ENCODE results near the gene LOXL4.

The LOXL4 gene

GRCh38 chr10:98248018-98248417 lies 20.0 kb downstream of the LOXL4 start:
- Histone ChIP-seq H3K9ac (ENCODE audit: low read depth in 1 of 2, low read length in 2 of 2) (no peak overlapping the region), H3K4me3 (ENCODE audit: low read depth in 1 of 2, low read length in 2 of 2) (no peak overlapping the region), H3K27ac (ENCODE audit: low read depth, low read length) (no peak overlapping the region), H3K36me3 (ENCODE audit: control insufficient read depth in 1 of 2, insufficient read depth in 2 of 2, low read length in 2 of 2) (peaks cover 42 to 76% of the 10 kb centered on the region in 2 donors), H3K9me3 (ENCODE audit: control insufficient read depth in 1 of 2, low read length in 2 of 2) (no peaks in the 10 kb centered on the region), H3K4me1 (ENCODE audit: control insufficient read depth in 1 of 2, insufficient read depth in 2 of 2, low read length in 2 of 2) (peaks cover 0 to 6% of the 10 kb centered on the region in 2 donors), H3K27me3 (ENCODE audit: control insufficient read depth in 1 of 2, insufficient read depth in 2 of 2, low read length in 2 of 2) (no peaks in the 10 kb centered on the region)

GRCh38 chr10:98246911-98247805 lies 20.8 kb downstream of the LOXL4 start:
- no peak overlapping the region for H3K27ac ChIP-seq (ENCODE audit: low read depth, low read length)

GRCh38 chr10:98244586-98244985 lies 23.4 kb downstream of the LOXL4 start:
- Histone ChIP-seq H3K9me3 (ENCODE audit: control insufficient read depth in 1 of 2, low read length in 2 of 2) (no peaks in the 10 kb centered on the region), H3K9ac (ENCODE audit: low read depth in 1 of 2, low read length in 2 of 2) (no peak overlapping the region), H3K27ac (ENCODE audit: low read depth, low read length) (no peak overlapping the region), H3K27me3 (ENCODE audit: control insufficient read depth in 1 of 2, insufficient read depth in 2 of 2, low read length in 2 of 2) (no peaks in the 10 kb centered on the region), H3K4me1 (ENCODE audit: control insufficient read depth in 1 of 2, insufficient read depth in 2 of 2, low read length in 2 of 2) (peaks cover 0 to 6% of the 10 kb centered on the region in 2 donors), H3K4me3 (ENCODE audit: low read depth in 1 of 2, low read length in 2 of 2) (no peak overlapping the region), H3K36me3 (ENCODE audit: control insufficient read depth in 1 of 2, insufficient read depth in 2 of 2, low read length in 2 of 2) (peaks cover 32 to 61% of the 10 kb centered on the region in 2 donors)

More at GRCh38 chr10:98246911-98247805, 20.8 kb downstream of the LOXL4 start:
- Histone ChIP-seq H3K9ac (ENCODE audit: low read depth in 1 of 2, low read length in 2 of 2) (no peak overlapping the region), H3K36me3 (ENCODE audit: control insufficient read depth in 1 of 2, insufficient read depth in 2 of 2, low read length in 2 of 2) (peaks cover 45 to 73% of the 10 kb centered on the region in 2 donors), H3K9me3 (ENCODE audit: control insufficient read depth in 1 of 2, low read length in 2 of 2) (no peaks in the 10 kb centered on the region), H3K27me3 (ENCODE audit: control insufficient read depth in 1 of 2, insufficient read depth in 2 of 2, low read length in 2 of 2) (no peaks in the 10 kb centered on the region), H3K4me1 (ENCODE audit: control insufficient read depth in 1 of 2, insufficient read depth in 2 of 2, low read length in 2 of 2) (peaks cover 0 to 6% of the 10 kb centered on the region in 2 donors), H3K4me3 (ENCODE audit: low read depth in 1 of 2, low read length in 2 of 2) (no peak overlapping the region)

- H3K36me3 ChIP-seq (ENCODE audit: control insufficient read depth in 1 of 2, insufficient read depth in 2 of 2, low read length in 2 of 2), result peaks cover 32 to 60% of the 10 kb centered on the region in 2 donors
- no peak overlapping the region for H3K9ac ChIP-seq (ENCODE audit: low read depth in 1 of 2, low read length in 2 of 2)
- H3K27ac ChIP-seq (ENCODE audit: low read depth, low read length), result no peak overlapping the region
Measured at GRCh38 chr10:98244141-98244540, 23.9 kb downstream of the LOXL4 start.

GRCh38 chr10:98242823-98243222 lies 25.2 kb downstream of the LOXL4 start:
- no peaks in the 10 kb centered on the region for H3K27me3 ChIP-seq (ENCODE audit: control insufficient read depth in 1 of 2, insufficient read depth in 2 of 2, low read length in 2 of 2)
- no peak overlapping the region for H3K9ac ChIP-seq (ENCODE audit: low read depth in 1 of 2, low read length in 2 of 2)
- no peaks in the 10 kb centered on the region for H3K9me3 ChIP-seq (ENCODE audit: control insufficient read depth in 1 of 2, low read length in 2 of 2)
- H3K4me3 ChIP-seq (ENCODE audit: low read depth in 1 of 2, low read length in 2 of 2), result no peak overlapping the region
- no peak overlapping the region for H3K27ac ChIP-seq (ENCODE audit: low read depth, low read length)
- peaks cover 0 to 6% of the 10 kb centered on the region in 2 donors for H3K4me1 ChIP-seq (ENCODE audit: control insufficient read depth in 1 of 2, insufficient read depth in 2 of 2, low read length in 2 of 2)
- H3K36me3 ChIP-seq (ENCODE audit: control insufficient read depth in 1 of 2, insufficient read depth in 2 of 2, low read length in 2 of 2), result peaks cover 29 to 49% of the 10 kb centered on the region in 2 donors

More at GRCh38 chr10:98244141-98244540, 23.9 kb downstream of the LOXL4 start:
- Histone ChIP-seq H3K27me3 (ENCODE audit: control insufficient read depth in 1 of 2, insufficient read depth in 2 of 2, low read length in 2 of 2) (no peaks in the 10 kb centered on the region), H3K4me3 (ENCODE audit: low read depth in 1 of 2, low read length in 2 of 2) (no peak overlapping the region), H3K4me1 (ENCODE audit: control insufficient read depth in 1 of 2, insufficient read depth in 2 of 2, low read length in 2 of 2) (peaks cover 0 to 6% of the 10 kb centered on the region in 2 donors), H3K9me3 (ENCODE audit: control insufficient read depth in 1 of 2, low read length in 2 of 2) (no peaks in the 10 kb centered on the region)

GRCh38 chr10:98240524-98240923 lies 27.5 kb downstream of the LOXL4 start:
- no peaks in the 10 kb centered on the region for H3K27me3 ChIP-seq (ENCODE audit: control insufficient read depth in 1 of 2, insufficient read depth in 2 of 2, low read length in 2 of 2)
- no peaks in the 10 kb centered on the region for H3K9me3 ChIP-seq (ENCODE audit: control insufficient read depth in 1 of 2, low read length in 2 of 2)
- H3K9ac ChIP-seq (ENCODE audit: low read depth in 1 of 2, low read length in 2 of 2), result no peak overlapping the region
- no peak overlapping the region for H3K4me3 ChIP-seq (ENCODE audit: low read depth in 1 of 2, low read length in 2 of 2)
- H3K27ac ChIP-seq (ENCODE audit: low read depth, low read length), result no peak overlapping the region
- peaks cover 17 to 54% of the 10 kb centered on the region in 2 donors for H3K36me3 ChIP-seq (ENCODE audit: control insufficient read depth in 1 of 2, insufficient read depth in 2 of 2, low read length in 2 of 2)
- H3K4me1 ChIP-seq (ENCODE audit: control insufficient read depth in 1 of 2, insufficient read depth in 2 of 2, low read length in 2 of 2), result no peaks in the 10 kb centered on the region

- H3K4me1 ChIP-seq (ENCODE audit: control insufficient read depth in 1 of 2, insufficient read depth in 2 of 2, low read length in 2 of 2), result no peaks in the 10 kb centered on the region
- H3K27me3 ChIP-seq (ENCODE audit: control insufficient read depth in 1 of 2, insufficient read depth in 2 of 2, low read length in 2 of 2), result no peaks in the 10 kb centered on the region
- no peak overlapping the region for H3K9ac ChIP-seq (ENCODE audit: low read depth in 1 of 2, low read length in 2 of 2)
- H3K4me3 ChIP-seq (ENCODE audit: low read depth in 1 of 2, low read length in 2 of 2), result no peak overlapping the region
- H3K9me3 ChIP-seq (ENCODE audit: control insufficient read depth in 1 of 2, low read length in 2 of 2), result no peaks in the 10 kb centered on the region
- no peak overlapping the region for H3K27ac ChIP-seq (ENCODE audit: low read depth, low read length)
- peaks cover 9 to 50% of the 10 kb centered on the region in 2 donors for H3K36me3 ChIP-seq (ENCODE audit: control insufficient read depth in 1 of 2, insufficient read depth in 2 of 2, low read length in 2 of 2)
Measured at GRCh38 chr10:98238391-98238790, 29.6 kb downstream of the LOXL4 start.

- H3K4me3 ChIP-seq (ENCODE audit: low read depth in 1 of 2, low read length in 2 of 2), result no peak overlapping the region
- H3K9ac ChIP-seq (ENCODE audit: low read depth in 1 of 2, low read length in 2 of 2), result no peak overlapping the region
- H3K9me3 ChIP-seq (ENCODE audit: control insufficient read depth in 1 of 2, low read length in 2 of 2), result no peaks in the 10 kb centered on the region
- H3K4me1 ChIP-seq (ENCODE audit: control insufficient read depth in 1 of 2, insufficient read depth in 2 of 2, low read length in 2 of 2), result no peaks in the 10 kb centered on the region
- H3K36me3 ChIP-seq (ENCODE audit: control insufficient read depth in 1 of 2, insufficient read depth in 2 of 2, low read length in 2 of 2), result peaks cover 6 to 53% of the 10 kb centered on the region in 2 donors
- no peaks in the 10 kb centered on the region for H3K27me3 ChIP-seq (ENCODE audit: control insufficient read depth in 1 of 2, insufficient read depth in 2 of 2, low read length in 2 of 2)
- H3K27ac ChIP-seq (ENCODE audit: low read depth, low read length), result no peak overlapping the region
Measured at GRCh38 chr10:98236862-98237261, 31.1 kb downstream of the LOXL4 start.

GRCh38 chr10:98235846-98236245 lies 32.1 kb downstream of the LOXL4 start:
- Histone ChIP-seq H3K9ac (ENCODE audit: low read depth in 1 of 2, low read length in 2 of 2) (no peak overlapping the region), H3K9me3 (ENCODE audit: control insufficient read depth in 1 of 2, low read length in 2 of 2) (no peaks in the 10 kb centered on the region), H3K36me3 (ENCODE audit: control insufficient read depth in 1 of 2, insufficient read depth in 2 of 2, low read length in 2 of 2) (peaks cover 6 to 53% of the 10 kb centered on the region in 2 donors), H3K27me3 (ENCODE audit: control insufficient read depth in 1 of 2, insufficient read depth in 2 of 2, low read length in 2 of 2) (no peaks in the 10 kb centered on the region), H3K4me3 (ENCODE audit: low read depth in 1 of 2, low read length in 2 of 2) (no peak overlapping the region), H3K27ac (ENCODE audit: low read depth, low read length) (no peak overlapping the region), H3K4me1 (ENCODE audit: control insufficient read depth in 1 of 2, insufficient read depth in 2 of 2, low read length in 2 of 2) (no peaks in the 10 kb centered on the region)

- no peaks in the 10 kb centered on the region for H3K27me3 ChIP-seq (ENCODE audit: control insufficient read depth in 1 of 2, insufficient read depth in 2 of 2, low read length in 2 of 2)
- no peak overlapping the region for H3K27ac ChIP-seq (ENCODE audit: low read depth, low read length)
- H3K9me3 ChIP-seq (ENCODE audit: control insufficient read depth in 1 of 2, low read length in 2 of 2), result peaks cover 0 to 5% of the 10 kb centered on the region in 2 donors
- peaks cover 6 to 29% of the 10 kb centered on the region in 2 donors for H3K36me3 ChIP-seq (ENCODE audit: control insufficient read depth in 1 of 2, insufficient read depth in 2 of 2, low read length in 2 of 2)
- H3K4me1 ChIP-seq (ENCODE audit: control insufficient read depth in 1 of 2, insufficient read depth in 2 of 2, low read length in 2 of 2), result no peaks in the 10 kb centered on the region
- no peak overlapping the region for H3K4me3 ChIP-seq (ENCODE audit: low read depth in 1 of 2, low read length in 2 of 2)
- no peak overlapping the region for H3K9ac ChIP-seq (ENCODE audit: low read depth in 1 of 2, low read length in 2 of 2)
Measured at GRCh38 chr10:98231417-98231816, 36.6 kb downstream of the LOXL4 start.

Measured in duodenal mucosa (tissue), 2 donors.